PC-9 (cell line): ENCODE results near the gene KASH5. TPM values are rescaled to one million over a fixed set of nuclear protein-coding genes. Genes with fewer than 3 reads are reported as not detected.
"Not testable (repeated sequence)": the region's sequence is repeated elsewhere in the genome, so short reads cannot be mapped to it uniquely, and the experiment has no call there.

Source experiments
- BruUV-seq: library from RNA; stranded (reverse); fragments of 400-500 nt; replicated peaks from 2 replicates; lab custom pipeline; 2021; lab: Mats Ljungman, UMichigan
- CTCF ChIA-PET: fragments of 300-600 bp; sonication (Branson Sonifier 250); formaldehyde crosslinking; loops from one replicate; lab custom pipeline; 2022; ENCODE audit warnings: antibody characterized with exemption; lab: Charles Lee
- POLR2A ChIA-PET: fragments of 300-600 bp; sonication (Branson Sonifier 250); formaldehyde crosslinking; loops from one replicate; lab custom pipeline; 2022; ENCODE audit warnings: antibody characterized with exemption; ENCODE audit not compliant: unreplicated experiment; lab: Charles Lee
- DNase-seq, 2 experiments: peaks; one replicate each; pipeline versions ENCODE4 v3.0.0 to v3.0.0-alpha.2; 2015 to 2022; ENCODE audit warnings: mixed read lengths in 1 of 2
- H2AFZ ChIP-seq: fragments of 200-600 bp; sonication (generic); 2 replicates; pipeline ENCODE4 v1.8.1; 2017; ENCODE audit warnings: antibody characterized with exemption
- H3F3A ChIP-seq: fragments of 200-600 bp; sonication (generic); 2 replicates; pipeline ENCODE4 v1.8.1; 2017; ENCODE audit warnings: antibody characterized with exemption, mild to moderate bottlenecking, low read depth; ENCODE audit not compliant: insufficient read depth
- H3K27ac ChIP-seq: fragments of 200-600 bp; sonication (generic); 2 replicates; pipeline ENCODE4 v1.6.1; 2016; ENCODE audit warnings: mixed run types
- H3K27me3 ChIP-seq: fragments of 200-600 bp; sonication (generic); 2 replicates; pipeline ENCODE4 v1.6.1; 2016; ENCODE audit warnings: low read depth, mixed run types; ENCODE audit not compliant: insufficient read depth
- H3K36me3 ChIP-seq: fragments of 200-600 bp; sonication (generic); 2 replicates; pipeline ENCODE4 v1.6.1; 2016; ENCODE audit warnings: low read depth, mixed run types
- H3K4me1 ChIP-seq: fragments of 200-600 bp; sonication (generic); replicated peaks from 2 replicates; pipeline ENCODE4 v1.6.1; 2016; ENCODE audit warnings: mixed run types; ENCODE audit not compliant: insufficient read depth
- H3K4me2 ChIP-seq: fragments of 200-600 bp; sonication (generic); 2 replicates; pipeline ENCODE4 v1.6.1; 2017; ENCODE audit warnings: mixed run types
- H3K4me3 ChIP-seq: fragments of 200-600 bp; sonication (generic); 2 replicates; pipeline ENCODE4 v1.6.1; 2016; ENCODE audit warnings: mixed run types
- H3K79me2 ChIP-seq: fragments of 200-600 bp; sonication (generic); 2 replicates; pipeline ENCODE4 v1.6.1; 2017; ENCODE audit warnings: low read depth, mixed run types
- H3K9me2 ChIP-seq: fragments of 200-600 bp; sonication (generic); 2 replicates; pipeline ENCODE4 v1.8.1; 2017; ENCODE audit warnings: mild to moderate bottlenecking; ENCODE audit not compliant: insufficient read depth
- H3K9me3 ChIP-seq: fragments of 200-600 bp; sonication (generic); 2 replicates; pipeline ENCODE4 v1.8.1; 2016; ENCODE audit warnings: low read depth; ENCODE audit not compliant: insufficient read depth
- H4K20me1 ChIP-seq: fragments of 200-600 bp; sonication (generic); 2 replicates; pipeline ENCODE4 v1.8.1; 2017; ENCODE audit not compliant: insufficient read depth
- EZH2 ChIP-seq: fragments of 200-600 bp; sonication (generic); IDR thresholded peaks from 2 replicates; pipeline ENCODE4 v1.8.0; 2017; ENCODE audit warnings: antibody characterized with exemption, low read depth
- intact Hi-C: fragments of 100-400 bp; cut with micrococcal nuclease; formaldehyde crosslinking; loops from one replicate; pipeline ENCODE4 v1.10.0; 2022; ENCODE audit not compliant: unreplicated experiment
- total RNA-seq: library from RNA; stranded (reverse); gene quantifications from 2 replicates; pipeline ENCODE4 v1.2.3, GENCODE V29; 2021
- TF ChIP-seq, protein P1 (sequence below): fragments of 200-600 bp; sonication (generic); conservative IDR thresholded peaks from 2 replicates; pipeline ENCODE4 v1.6.1; 2017; ENCODE audit warnings: mixed run types, antibody characterized with exemption, mild to moderate bottlenecking, moderate library complexity

KASH5 gene
- total RNA-seq, 1 experiment from 2014 or later = 0.39 TPM

GRCh38 chr19:49366110-49366509 lies 21.9 kb upstream of the KASH5 start:
- peaks cover 5% of the 10 kb centered on the region; the same call in 1 of the 2 replicates for H3F3A ChIP-seq
- H2AFZ ChIP-seq = no peak overlapping the region
- ChIA-PET POLR2A (interaction anchor here (0.5 to 0.7 kb wide), 2 partner anchors 96 to 237 kb away, joined by 5 read pairs; no protein-coding TSS in a partner anchor), CTCF (interaction anchor here (0.7 kb wide), 1 partner anchor 447 kb away, joined by 14 read pairs; the partner anchor contains the start of gene FUZ)
- no peaks in the 10 kb centered on the region for H4K20me1 ChIP-seq
- no peaks in the 10 kb centered on the region for H3K36me3 ChIP-seq
- H3K4me3 ChIP-seq = no peak overlapping the region
- H3K79me2 ChIP-seq = no peaks in the 10 kb centered on the region
- H3K4me2 ChIP-seq = no peak overlapping the region
- peaks cover 17% of the 10 kb centered on the region for H3K9me3 ChIP-seq
- TF ChIP-seq, protein P1, sequence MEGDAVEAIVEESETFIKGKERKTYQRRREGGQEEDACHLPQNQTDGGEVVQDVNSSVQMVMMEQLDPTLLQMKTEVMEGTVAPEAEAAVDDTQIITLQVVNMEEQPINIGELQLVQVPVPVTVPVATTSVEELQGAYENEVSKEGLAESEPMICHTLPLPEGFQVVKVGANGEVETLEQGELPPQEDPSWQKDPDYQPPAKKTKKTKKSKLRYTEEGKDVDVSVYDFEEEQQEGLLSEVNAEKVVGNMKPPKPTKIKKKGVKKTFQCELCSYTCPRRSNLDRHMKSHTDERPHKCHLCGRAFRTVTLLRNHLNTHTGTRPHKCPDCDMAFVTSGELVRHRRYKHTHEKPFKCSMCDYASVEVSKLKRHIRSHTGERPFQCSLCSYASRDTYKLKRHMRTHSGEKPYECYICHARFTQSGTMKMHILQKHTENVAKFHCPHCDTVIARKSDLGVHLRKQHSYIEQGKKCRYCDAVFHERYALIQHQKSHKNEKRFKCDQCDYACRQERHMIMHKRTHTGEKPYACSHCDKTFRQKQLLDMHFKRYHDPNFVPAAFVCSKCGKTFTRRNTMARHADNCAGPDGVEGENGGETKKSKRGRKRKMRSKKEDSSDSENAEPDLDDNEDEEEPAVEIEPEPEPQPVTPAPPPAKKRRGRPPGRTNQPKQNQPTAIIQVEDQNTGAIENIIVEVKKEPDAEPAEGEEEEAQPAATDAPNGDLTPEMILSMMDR = no peak
- no peak for TF ChIP-seq EZH2
- peaks cover 21% of the 10 kb centered on the region; the same call in 1 of the 2 replicates for H3K27me3 ChIP-seq
- BruUV-seq = no TSS peak
- intact Hi-C loops = no loop called here
- H3K27ac ChIP-seq = no peak overlapping the region
- no peak for DNase-seq
- H3K9me2 ChIP-seq = no peaks in the 10 kb centered on the region
- H3K4me1 ChIP-seq = 0 out of 2 replicates have a peak, but pooled peaks cover 10% of the 10 kb centered on the region

DNA sequence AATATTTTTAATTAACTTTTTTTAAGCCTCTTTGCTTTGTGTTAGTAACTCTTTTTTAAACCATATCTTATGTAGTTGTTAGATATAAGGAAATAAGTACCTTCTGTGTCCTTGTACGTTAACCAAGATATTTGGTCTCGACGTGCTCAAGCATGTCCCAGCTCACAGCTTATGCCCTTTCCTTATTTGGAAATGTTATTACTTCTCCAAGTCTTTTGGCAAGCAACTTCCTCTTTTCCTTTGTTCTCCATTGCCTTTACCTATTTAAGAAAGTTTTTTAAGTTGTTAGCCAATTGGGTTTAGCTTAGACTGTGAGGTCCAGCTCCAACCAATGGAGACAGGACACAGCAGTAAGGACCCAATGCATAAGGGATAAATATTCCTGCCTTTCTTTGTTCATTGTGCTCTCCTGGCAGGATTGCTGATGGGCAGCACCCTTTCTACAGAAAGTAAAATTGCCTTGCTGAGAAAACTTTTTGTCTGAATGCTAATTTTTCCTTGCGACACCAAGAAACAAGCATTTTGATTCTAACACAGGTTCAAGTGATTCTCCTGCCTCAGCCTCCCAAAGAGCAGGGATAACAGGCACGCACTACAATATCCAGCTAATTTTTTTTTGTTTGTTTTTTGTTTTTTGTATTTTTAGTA lies 19.2 kb upstream of the KASH5 start:
- Histone ChIP-seq H3F3A (no peaks in the 10 kb centered on the region), H3K9me2 (no peaks in the 10 kb centered on the region), H3K4me1 (0 out of 2 replicates have a peak, but pooled peaks cover 3% of the 10 kb centered on the region), H3K9me3 (peaks cover 17% of the 10 kb centered on the region), H4K20me1 (no peaks in the 10 kb centered on the region), H3K27ac (no peak overlapping the region), H3K27me3 (peaks cover 28% of the 10 kb centered on the region; the same call in 1 of the 2 replicates), H3K4me3 (no peak overlapping the region), H3K4me2 (no peak overlapping the region), H3K36me3 (no peaks in the 10 kb centered on the region), H3K79me2 (no peaks in the 10 kb centered on the region), H2AFZ (no peak overlapping the region)
- no peak for TF ChIP-seq EZH2
- TF ChIP-seq, protein P1 = no peak
- CTCF ChIA-PET = no interaction called here
- no TSS peak for BruUV-seq
- no peak for DNase-seq
- POLR2A ChIA-PET = no interaction called here
- intact Hi-C loops = no loop called here

GRCh38 chr19:49371184-49371583 lies 16.9 kb upstream of the KASH5 start:
- H3K4me1 ChIP-seq = no peaks in the 10 kb centered on the region
- CTCF ChIA-PET = no interaction called here
- H3F3A ChIP-seq = no peaks in the 10 kb centered on the region
- H3K27ac ChIP-seq = no peak overlapping the region
- POLR2A ChIA-PET = no interaction called here
- no peaks in the 10 kb centered on the region for H4K20me1 ChIP-seq
- peaks cover 17% of the 10 kb centered on the region for H3K9me3 ChIP-seq
- no peaks in the 10 kb centered on the region for H3K9me2 ChIP-seq
- no peaks in the 10 kb centered on the region for H3K79me2 ChIP-seq
- TF ChIP-seq EZH2 = no peak
- TF ChIP-seq, protein P1 = no peak
- H3K36me3 ChIP-seq = no peaks in the 10 kb centered on the region
- no peak overlapping the region for H3K4me3 ChIP-seq
- H2AFZ ChIP-seq = no peak overlapping the region
- H3K4me2 ChIP-seq = no peak overlapping the region
- intact Hi-C loops = no loop called here
- no TSS peak for BruUV-seq
- no peak for DNase-seq
- peaks cover 45% of the 10 kb centered on the region; the same call in 1 of the 2 replicates for H3K27me3 ChIP-seq

GRCh38 chr19:49373174-49373573 lies 14.9 kb upstream of the KASH5 start:
- H3K36me3 ChIP-seq, H3K9me2 ChIP-seq, H3K4me2 ChIP-seq, POLR2A ChIA-PET, H3K79me2 ChIP-seq, H2AFZ ChIP-seq, H3K27ac ChIP-seq, CTCF ChIA-PET, H3F3A ChIP-seq, DNase-seq, BruUV-seq, intact Hi-C loops, H3K4me3 ChIP-seq, H3K4me1 ChIP-seq, H4K20me1 ChIP-seq: not testable (repeated sequence)
- peaks cover 45% of the 10 kb centered on the region; the same call in 1 of the 2 replicates for H3K27me3 ChIP-seq
- peaks cover 17% of the 10 kb centered on the region for H3K9me3 ChIP-seq
